ENCODE results near the gene FBXW2.
"Not testable (repeated sequence)": the region's sequence is repeated elsewhere in the genome, so short reads cannot be mapped to it uniquely, and the experiment has no call there.

The FBXW2 gene

DNA sequence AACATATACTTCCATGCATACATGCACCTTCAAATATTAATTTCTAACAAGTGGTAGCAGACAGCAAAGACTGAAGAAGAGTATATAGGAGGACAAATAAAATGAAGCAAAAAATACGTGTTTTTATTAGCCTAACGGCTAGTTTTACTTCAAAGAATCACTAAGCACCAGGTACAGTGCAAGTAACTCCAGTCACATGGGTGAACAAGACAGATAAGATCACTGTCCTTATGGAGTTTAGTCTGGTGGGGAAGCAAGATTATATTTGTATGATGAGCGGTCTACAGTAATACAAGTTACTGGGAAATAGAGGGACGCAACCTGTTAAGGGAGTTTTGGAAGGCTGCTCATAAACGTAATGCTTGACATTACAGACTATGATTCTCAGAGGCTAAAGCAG lies 16.0 kb downstream of the FBXW2 start:
- no peak for DNase-seq

DNA sequence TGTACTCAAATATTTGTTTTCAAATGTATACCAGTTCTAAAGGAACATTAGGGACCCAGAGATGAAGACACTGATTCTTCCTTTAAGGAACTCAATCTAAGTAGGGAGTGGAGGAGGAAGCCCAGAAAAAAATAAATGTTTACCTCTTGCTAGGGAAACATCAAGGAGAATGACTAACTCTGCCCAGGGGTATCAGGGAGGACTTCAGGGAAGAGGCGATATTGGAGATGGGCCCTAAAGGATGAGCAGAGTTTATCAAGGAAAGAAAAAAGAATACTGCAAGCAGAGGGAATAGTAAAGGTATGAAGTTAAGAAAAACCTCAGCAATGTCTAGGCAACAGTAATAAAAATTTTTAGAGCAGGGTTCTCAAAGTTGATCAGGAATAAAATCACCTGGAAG lies 16.4 kb downstream of the FBXW2 start:
- DNase-seq: no peak

DNA sequence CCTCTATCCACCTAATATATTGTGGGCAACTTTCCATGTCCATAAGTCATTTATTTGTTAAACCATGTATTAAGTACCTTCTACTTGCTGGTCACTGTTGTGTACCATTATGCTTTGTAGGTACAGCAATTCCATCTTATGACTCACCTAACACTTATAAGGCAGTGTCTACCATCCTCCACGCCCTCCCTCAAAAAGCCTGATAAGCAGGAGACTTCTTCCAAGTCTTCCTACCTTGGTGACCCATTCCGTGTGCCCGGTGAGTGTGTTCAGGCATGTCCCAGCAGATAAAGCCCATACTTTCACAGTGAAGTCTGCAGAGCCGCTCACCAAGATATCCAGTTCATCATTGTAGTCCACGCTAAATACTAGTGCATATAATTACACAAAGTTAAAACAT lies 17.4 kb downstream of the FBXW2 start:
- DNase-seq: no peak

DNA sequence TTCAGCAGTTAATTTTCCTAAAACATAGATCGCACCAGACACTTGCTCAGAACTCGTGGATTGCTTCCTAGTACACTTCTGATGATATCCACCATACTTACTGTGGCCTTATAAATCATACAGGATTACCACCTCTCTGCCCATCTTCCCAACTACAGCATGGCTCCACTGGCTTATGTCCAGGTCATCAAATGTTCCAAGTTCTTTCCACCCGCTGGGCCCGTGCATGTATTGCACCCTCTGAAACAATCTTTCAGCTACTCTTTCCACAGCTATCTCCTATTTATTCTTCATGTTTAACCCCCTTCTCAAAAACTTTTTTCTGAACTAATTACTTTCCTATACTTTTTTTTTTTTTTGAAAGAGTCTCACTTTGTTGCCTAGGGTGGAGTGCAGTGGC lies 18.5 kb downstream of the FBXW2 start:
- DNase-seq: no peak

DNA sequence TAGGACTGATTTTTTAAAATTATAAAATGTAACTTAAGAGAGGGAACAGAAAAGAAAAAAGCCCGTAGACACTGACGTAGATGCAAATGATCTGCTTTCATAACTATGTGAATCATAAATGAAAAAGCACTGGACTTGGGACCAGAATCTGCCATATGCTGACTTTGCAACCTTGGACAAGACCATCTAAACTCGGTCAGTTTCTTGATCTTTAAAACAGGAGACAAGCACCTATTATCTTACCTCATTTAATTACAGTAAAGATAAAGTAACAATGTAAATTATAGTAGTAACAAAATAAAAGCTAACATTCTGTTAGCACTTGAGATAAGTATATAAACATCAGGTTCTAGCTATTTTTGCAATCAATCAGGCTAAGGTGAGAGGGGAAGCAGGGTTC lies 20.0 kb downstream of the FBXW2 start:
- no peak for DNase-seq

DNA sequence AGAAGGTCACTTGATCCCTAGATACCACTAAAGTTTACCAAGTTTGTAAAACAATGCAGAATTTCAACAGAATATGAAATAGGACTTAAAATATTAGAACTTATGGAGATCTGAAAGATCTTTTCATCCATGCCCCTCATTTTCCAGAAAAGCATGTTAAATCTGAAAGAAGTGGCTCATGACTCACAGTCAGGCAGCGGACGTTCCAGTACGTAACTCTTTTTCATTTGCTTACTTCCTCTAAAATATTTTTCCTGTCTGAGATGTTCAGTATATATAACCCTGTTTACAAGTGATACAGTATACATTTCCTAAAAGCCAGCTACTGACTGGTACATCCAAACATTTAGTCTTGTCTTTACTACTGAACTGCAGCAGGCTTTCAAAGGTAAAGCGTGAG lies 22.3 kb downstream of the FBXW2 start:
- no peak for DNase-seq

DNA sequence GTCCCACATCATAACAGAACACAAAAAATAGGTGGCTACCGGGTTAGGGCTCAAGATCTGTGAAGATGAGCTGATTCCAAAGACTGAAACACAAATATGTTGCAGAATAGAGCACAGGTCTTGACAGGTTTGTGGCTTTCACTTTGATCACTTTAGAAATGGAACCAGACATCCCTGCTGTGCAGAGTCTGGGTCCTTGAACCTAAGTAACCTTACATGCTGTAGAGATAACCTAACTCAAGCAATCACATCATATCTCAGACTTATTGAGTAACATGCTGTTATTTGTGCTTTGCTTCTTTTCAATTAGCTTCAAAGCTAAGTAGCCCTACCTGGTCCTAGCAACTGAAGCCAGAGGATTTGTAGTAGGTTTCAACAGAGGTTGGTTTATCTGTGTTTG lies 24.3 kb downstream of the FBXW2 start:
- no peak for DNase-seq

DNA sequence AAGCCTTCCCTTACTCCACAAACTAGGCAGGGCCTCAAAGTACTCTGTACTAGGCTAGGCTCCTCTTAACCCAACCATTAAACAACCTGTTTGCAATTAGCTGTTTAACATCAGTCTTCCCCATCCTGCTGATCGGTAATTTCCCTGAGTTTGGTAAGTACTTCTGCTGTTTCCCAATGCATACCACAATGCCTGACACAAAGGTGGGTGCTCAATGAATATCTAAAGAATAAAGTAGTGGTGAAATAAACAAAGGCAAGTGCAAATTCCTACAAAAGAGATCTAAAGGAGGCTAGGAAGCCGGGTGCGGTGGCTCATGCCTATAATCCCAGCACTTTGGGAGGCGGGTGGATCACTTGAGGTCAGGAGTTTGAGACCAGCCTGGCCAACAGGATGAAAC lies 25.0 kb downstream of the FBXW2 start:
- no peak for DNase-seq

DNA sequence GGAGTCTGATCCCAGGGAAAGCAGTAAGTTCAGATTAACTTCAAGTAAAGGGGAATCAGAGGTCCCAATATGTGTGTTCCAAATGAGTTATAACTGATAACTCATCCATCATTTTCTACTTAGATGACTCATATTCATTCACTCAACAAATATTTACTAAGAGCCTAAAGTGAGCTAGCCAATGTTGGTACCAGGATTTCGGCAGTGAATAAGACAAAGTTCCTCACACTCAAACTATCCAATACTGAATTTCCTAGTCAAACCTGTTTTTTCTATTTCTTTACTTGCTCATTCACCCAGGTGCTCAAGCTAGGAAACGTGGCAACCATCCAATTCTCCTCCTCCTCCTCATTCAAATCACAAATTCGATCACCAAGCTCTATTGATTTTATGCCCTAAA lies 25.8 kb downstream of the FBXW2 start:
- no peak for DNase-seq

DNA sequence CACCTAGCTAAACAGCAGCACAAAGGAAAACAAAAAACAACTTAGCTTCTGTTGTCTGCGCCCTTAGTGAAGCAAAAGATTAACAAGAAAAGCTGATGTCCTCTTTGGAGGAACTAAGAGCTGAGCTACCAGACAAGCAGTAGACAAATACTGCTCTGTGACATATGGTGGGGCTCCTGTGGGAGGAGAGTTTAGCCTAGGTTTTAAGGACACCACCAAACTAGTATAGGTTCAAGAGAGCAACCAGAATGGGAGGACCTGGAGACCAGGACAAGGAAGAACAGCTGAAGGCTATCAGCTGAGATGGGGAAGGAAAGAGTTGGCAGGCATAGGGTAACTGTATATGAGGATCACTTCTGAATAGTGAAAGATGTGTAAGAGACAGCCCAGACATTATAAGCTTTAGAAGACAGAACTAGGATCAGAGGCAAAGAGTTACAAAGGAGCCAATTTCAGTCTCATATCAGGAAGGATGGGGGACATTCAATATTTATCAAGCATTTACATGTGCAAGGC lies 27.2 kb downstream of the FBXW2 start:
- DNase-seq: no peak

DNA sequence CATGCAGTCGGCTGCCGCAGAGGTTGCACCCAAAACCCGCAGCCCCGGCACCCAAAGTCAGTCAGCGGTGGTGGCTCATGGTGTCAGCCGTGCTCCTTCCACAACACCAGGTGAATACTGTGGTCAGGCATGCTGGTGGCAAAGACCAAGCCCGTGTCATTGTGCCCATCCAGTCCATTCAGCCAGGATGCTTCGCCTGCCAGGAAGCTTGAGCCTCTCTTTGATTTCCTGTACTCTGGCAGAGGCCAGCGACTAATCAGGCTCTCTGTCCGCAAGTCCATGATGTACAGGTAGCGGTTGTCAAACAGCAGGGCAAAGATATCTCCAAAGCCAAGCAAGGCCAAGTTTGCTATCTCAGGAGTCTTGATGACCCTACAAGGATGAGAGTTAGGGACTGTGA lies 28.7 kb downstream of the FBXW2 start:
- DNase-seq: no peak

DNA sequence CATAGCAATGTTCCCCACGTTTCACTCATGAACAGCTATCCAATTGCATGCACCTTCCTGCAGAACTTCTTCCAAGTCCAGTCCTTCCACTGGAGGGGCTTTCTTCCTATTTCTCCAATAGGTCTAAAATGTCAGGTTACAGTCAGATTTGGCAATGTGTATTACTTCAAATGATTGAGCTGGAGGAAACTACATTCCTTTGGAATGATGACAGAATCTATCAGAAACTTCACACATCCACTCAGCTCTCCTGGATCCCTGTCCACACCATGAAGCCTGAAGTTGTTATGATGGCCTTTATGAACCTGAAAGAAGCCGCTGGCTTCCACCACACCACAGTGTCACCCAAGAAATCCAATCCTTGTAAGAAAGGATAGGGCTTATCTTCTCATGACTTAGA lies 32.2 kb downstream of the FBXW2 start:
- DNase-seq: no peak

DNA sequence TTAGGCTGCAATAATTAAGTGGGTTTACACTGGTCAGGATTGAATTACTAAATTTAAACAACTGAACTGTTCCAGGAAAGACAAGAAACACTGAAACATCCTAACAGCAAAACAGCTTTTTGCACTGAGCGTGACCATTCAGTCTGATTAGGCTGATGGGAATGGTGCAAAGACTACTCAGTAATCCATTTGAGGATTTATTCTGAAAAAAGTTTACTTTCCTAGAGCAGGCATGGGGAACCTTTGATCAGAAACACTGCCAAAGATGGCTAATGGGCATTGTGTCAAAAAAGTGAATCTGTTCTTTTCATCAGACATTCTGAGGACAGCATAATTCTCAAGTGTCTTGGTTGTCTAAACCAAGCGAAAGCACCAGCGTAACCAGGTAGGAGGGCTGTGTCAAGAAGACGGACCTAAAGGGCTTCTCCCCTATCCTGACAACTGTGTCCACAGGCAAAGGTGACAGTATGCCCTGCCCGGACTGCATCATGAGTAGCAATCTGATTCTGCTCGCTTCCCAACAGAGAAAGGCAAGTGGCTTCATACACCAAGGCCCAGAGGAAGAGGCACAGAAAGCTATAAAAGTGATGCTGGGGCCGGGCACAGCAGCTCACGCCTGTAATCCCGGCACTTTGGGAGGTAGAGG lies 33.3 kb downstream of the FBXW2 start:
- DNase-seq: no peak

DNA sequence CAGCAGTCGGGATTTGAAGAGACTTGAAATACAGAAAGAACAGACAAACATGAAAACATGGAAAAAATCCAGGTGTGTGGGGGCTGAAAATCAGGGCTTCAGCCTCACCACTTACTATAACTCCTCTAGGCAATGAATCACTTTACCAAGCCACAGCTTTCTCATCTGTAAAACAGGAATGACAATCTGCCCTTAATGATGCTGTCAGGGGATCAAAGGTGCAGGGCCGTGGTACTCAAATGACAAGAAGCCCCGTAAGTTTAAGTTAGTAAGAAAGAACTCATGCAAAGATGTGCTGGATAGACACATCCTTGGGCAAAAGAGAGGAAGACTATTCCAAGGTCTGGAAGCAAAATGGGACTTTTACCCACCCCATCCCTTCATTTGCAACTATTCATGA lies 34.7 kb downstream of the FBXW2 start:
- no peak for DNase-seq

DNA sequence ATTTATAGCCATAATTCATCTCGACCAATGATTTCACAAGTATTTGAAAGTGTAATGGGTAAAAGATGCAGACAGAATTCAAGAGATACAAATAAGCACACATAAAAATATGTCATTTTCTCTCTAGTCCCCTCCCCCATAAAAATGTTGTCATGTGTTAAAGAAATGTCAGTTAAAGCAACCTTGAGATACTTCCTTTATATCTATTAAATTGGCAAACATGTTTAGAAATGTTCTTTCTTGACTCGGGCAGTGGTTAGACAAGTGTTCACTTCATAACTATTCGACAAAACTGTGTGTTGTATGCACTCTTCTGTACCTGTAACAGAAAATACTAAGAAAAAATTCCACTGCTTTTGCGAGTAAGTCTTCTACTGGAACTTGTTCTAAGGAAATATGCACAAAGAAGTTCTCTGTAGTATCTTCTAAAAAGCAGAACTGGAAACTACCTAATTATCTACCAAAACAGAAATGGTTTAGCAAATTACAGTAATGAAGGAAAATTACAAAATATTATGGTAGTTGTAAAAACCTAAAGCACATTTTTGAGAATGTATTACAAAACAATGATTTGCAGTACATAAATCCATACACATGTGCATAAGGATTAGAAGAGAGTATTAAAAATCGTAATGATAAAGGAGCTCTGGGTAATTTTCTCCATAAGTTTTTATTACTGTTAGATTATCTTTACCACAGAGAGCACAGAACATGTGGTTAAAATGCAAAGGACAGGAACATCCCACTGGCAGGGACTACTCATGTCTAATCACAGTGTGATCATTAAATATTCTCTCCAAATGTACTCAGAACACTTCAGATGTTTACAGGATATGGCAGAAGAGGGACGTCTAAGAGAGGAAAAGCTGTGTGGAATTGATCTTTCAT lies 35.9 kb downstream of the FBXW2 start:
- DNase-seq: no peak

DNA sequence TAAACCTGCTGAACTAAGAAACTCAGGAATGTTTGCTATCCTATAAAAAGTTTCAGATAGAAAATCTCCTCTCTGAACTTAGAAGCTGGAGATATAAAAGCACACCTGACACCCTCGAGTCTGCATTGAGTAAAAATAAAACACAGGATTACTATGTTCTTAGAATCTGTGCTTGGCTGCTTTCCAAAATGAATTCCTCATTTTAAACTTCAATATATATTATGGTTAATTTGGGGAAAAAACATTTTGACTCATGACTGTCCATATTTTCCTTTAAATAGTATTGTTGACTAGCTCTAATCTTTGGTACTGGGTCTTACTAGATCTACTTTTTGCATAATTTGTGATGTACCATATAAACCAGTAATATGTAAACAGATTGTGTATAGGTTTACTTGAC lies 36.7 kb downstream of the FBXW2 start:
- DNase-seq: no peak

DNA sequence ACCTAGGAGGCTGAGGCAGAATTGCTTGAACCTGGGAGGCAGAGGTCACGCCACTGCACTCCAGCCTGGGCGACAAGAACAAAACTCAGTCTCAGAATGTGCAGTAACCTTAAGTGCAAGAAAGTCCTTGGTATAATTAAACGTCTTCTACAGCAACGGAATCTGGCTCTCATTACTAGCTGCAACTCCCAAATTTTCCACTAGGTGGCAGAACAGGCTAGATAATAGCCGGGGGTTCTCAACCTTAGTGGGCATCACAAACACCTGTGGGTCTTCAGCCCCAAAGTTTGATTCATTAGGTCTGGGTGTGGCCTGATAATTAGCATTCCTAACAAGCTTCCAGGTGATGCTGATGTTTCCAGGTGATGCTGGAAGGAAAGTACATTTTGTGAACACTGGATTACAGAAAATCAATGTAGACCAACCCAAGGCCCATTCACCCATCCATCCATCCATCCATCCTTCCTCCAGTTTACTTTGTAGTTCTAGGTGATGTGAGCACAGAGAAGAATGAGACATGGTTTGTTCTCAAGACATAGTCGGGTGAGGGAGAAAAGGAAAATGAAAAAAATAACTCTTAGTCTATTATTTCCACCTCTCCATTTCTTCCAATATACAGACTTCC lies 37.3 kb downstream of the FBXW2 start:
- no peak for DNase-seq

DNA sequence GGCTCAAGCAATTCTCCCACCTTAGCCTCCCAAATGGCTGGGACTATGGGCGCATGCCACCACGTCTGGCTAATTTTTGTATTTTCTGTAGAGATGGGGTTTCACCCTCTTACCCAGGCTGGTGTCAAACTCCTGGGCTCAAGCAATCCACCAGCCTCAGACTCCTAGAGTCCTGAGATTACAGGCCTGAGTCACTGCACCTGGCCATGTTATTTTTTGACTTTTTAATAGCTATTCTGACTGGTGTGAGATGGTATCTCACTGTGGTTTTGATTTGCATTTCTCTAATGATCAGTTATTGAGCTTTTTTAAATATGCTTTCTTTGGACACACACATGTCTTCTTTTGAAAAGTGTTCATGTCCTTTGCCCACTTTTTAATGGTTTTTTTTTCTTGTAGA lies 38.2 kb downstream of the FBXW2 start:
- DNase-seq: no peak

DNA sequence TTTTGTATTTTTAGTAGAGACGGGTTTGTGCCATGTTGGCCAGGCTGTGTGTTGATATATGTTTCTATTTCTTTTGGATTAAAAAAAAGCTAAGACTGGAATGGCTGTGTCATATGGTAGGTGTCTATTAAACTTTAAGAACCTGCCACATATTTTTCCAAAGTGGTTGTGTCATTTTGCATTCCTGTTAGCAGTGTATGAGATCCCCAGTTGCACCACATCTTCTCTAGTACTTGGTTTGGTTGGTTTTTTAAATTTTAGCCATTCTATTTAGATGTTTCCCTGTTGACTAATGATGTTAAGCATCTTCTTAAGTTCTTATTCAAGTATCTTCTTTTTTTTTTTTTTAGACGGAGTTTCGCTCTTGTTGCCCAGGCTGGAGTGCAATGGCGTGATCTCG lies 42.8 kb downstream of the FBXW2 start:
- no peak for DNase-seq

DNA sequence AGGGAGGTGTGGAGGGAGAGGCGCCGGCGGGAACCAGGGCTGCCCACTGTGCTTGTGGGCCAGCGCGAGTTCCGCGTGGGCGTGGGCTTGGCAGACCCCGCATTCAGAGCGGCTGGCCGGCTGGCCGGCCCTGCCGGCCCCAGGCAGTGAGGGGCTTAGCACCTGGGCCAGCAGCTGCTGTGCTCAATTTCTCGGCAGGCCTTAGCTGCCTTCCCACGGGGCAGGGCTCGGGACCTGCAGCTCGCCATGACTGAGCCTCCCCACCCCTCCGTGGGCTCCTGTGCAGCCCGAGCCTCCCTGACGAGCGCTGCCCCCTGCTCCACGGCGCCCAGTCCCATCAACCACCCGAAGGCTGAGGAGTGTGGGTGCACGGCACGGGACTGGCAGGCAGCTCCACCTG lies 46.9 kb downstream of the FBXW2 start:
- not testable (repeated sequence) for DNase-seq

DNA sequence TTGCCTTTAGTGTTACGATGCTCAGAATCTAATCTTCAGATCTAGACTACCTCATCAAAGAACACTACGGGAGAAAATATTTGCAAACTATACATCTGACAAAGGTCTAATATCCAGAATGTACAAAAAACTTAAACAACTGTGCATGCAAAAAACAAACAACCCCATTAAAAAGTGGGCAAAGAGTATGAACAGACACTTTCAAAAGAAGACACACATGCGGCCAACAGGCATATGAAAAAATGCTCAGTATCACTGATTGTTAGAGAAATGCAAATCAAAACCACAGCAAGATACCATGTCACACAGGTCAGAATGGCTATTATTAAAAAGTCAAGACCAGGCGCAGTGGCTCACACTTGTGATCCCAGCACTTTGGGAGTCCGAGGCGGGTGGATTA lies 47.9 kb downstream of the FBXW2 start:
- DNase-seq: no peak

DNA sequence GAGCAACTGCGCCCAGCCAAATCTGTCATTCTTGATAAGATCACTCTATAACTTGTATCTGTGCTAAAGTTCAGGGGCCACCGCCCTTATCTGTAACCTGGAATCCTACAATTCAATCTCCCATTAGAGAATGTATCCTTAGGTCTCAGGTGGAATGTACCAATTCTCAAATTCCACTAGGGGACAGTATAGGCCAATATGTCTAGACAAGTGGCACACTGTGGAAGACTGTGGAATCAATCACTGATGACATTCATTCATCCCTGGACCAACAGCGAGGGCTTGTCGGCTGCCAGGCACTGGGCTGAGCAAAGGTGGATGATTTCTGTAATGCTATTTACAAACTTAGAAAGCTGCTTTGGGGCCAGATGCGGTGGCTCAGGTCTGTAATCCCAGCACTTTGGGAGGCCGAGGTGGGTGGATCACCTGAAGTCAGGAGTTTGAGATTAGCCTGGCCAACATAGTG lies 50.2 kb downstream of the FBXW2 start:
- peak; percentile 31 to 42 for DNase-seq

DNA sequence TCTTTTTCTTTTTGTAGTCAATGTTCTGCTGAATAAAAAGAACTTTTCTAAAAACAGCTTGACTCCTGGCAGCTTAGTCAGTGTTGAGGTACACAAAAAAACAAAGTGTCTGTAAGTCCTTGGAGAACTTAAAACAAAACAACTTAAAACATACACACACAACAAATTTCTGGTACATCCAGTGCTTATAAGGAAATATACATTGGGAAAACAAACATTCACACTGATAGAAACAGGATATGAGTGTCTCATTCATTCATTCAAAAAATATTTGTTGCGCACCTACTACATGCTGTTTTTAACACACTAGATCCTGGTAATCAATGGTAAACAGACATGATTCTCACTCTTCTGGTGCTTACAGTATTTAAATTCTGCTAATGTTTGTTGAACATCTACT lies 51.5 kb downstream of the FBXW2 start:
- DNase-seq: no peak

DNA sequence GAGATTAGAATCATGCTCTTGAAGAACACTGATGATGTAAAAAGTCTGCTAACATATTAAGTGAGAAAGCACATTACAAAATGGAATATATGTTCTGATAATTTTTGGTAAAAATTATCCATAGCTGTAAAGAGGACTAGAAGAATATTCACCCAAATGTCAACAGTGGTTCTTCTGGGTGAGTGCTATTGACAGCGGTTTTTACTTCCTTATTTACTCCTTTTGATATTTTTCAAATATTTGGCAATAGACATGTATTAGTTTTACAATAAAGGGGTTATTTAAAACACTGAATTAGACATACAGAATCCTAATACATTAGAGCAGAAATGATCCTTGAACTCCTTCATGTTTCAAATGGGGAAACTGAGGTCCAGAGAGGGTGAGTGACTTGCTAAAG lies 52.0 kb downstream of the FBXW2 start:
- no peak for DNase-seq

Measured in SHP77 (cell line).